GM18870 (cell line): ENCODE measurements around the gene PLXNA4.

Experiments used
- ATAC-seq: cut with Tn5 transposase; IDR thresholded peaks from one replicate; pipeline ENCODE4 v1.9.1; 2021; ENCODE audit warnings: moderate library complexity; ENCODE audit not compliant: unreplicated experiment

PLXNA4 gene

DNA sequence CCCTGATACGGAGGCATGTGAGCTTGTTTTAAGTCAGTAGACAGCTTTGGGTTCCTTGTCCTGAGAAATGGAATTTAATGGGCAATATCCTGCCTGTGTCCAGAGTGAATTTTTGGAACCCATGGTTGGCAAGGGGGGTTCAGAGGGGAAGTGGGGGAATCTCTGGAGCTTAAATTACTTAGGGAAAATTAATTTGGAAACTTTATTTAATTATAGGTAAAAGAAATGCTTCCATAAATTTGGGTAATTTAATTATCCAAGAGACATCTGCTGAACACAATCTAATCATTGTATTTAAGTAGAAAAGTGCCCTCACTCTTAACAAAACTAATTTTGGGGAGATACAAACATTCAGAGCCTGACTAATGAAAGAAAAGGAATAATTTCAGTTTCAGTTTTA lies 99.7 kb downstream of the PLXNA4 start:
- no peak for ATAC-seq

DNA sequence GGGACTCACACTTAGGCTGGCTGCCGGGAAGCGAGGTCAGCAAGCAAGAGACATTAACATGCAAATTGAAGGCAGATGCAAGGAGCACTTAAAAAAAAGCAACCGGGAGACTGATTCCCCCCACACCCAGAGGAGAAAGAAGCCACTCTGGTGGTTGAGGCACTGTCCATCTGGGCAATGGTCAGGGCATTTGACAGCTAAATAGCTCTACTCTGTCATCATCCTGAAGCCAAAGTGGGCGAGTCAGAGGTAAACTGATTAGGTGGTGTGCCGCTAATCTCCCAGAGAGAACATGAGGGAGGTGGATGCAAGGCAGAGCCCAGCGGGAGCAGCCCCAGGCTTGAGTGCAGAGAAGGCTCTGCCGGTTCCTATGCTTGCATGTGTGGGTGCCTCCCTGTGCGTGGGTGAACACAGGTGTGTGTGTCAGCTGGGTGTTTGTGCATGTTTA lies 100.6 kb downstream of the PLXNA4 start:
- ATAC-seq = no peak

DNA sequence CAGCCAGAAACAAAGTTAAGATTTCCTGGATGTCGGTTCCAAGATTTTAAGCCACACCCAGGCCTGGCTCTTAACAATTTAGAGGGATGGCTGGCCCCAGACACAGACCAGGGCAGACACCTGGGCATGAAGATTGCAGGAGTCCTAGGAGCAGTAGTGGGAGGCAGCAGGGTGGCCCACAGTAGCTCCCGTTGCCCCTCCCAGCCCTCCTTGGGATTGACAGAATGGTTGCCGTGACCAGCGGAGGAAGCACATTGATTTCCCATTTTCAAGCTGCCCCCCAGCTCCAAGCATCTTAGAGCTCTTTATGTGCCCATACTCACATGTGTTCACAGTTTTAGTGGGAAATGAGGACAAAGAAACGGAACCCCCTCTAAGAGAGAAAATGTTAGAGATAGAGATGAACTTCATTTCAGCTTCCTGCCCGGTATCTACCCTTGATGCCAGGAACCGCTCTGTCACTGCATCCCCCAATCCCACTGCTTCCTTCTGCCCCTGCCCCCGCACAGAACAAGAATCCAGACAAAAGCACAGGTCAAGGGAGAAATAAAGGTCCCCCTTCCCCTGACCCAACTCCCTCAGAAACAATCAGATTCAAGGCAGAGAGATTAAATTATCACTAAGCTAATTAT lies 101.1 kb downstream of the PLXNA4 start:
- ATAC-seq = no peak

- ATAC-seq = no peak
These were observed 103.7 kb downstream of the PLXNA4 start for GRCh38 chr7:132472463-132473120.

DNA sequence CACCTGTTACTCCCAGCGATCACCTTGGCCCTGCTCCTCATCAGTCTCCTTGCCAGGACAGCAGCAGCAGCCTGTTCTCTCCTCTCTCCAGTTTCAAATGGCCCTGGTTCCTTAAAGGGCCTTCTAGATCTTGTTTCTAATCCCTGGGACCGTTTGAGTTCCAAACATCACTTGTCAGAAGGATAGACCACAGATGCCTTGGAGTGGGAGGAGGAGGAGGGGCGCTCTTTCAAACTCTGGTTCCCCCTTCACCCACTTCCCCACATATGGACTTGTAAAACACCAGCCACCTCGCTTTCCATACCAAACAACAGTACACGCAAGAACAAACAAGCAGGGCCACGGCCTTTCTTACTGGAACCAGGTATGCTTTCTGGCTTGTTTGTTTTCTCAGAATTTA lies 104.8 kb downstream of the PLXNA4 start:
- no peak for ATAC-seq

GRCh38 chr7:132469681-132470080 lies 106.6 kb downstream of the PLXNA4 start:
- ATAC-seq = no peak

DNA sequence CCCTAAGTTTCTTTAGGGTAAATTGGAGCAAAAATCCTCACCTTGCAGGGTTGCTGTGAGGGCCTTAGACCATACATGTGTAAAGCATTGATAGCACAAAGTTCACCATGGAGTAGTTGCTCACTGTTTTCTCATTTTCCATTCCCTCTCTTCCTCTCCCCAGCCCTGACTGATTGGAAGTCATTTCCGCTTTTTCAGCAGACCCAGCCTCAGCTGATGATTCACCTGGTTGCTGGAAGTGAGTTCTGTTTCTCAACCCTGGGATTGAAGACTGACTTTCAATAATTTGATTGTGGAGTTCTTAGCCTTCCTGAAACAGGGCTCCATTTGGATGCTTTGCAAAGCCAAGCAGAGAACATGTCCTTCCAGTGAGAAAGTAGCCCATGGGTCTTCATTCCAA lies 107.0 kb downstream of the PLXNA4 start:
- no peak for ATAC-seq

DNA sequence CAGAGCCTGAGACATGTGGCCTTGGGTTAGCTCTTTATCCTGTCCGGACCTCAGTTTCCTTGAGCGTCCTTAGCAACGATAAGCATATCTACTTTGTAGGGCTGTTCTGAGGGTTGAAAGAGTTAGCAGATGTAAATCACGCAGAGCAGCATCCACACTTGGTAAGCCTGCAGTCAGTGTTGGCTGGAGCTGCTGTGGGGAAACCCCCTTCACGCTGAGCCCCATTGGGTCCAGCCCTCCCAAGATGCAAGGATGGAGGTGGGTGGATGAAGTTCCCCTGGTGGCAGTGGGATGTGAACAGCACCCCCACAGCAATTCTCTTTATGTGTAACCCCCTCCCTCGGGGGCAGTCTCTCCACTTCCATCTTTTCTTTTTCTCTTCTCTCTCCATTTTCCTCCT lies 109.9 kb downstream of the PLXNA4 start:
- ATAC-seq = no peak

- no peak for ATAC-seq
These were observed 110.8 kb downstream of the PLXNA4 start for GRCh38 chr7:132465516-132465915.

DNA sequence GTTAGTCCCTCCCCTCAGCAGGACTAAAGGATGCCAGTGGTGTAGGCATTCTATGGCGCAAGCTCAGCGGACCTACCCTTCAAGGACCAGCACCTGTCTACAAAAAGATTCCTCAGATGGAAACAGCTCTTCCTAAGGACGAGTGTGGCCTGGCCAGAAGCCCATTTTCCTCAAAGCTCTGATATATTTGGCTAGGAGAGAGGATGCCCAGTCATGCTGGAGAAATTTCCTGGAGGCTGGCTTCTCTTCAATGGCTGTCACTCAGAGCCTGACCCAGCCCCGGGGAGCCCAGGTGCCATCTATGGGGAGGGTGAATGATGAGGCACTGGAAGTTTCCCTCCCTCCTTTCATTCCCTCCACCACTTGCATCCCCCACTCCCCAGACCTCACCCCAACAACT lies 111.5 kb downstream of the PLXNA4 start:
- no peak for ATAC-seq

DNA sequence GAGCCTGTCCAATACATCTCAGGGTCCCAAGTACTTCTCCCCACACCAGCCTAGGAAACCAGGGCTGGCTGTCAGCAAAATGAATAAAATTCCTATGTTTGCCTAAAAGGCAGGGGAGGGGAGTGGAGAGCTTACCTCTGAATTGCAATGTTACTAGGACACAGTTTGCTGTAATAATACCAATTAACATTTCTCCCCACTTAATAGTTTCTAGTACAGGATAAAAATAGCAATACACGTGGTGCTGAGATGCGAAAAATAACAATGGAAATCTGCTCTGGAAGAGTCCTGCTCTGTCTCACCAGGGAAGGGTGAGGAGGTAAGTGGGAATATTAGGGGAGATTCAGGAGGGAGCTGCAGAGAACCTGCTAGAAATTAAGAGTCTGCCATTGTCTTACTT lies 112.3 kb downstream of the PLXNA4 start:
- no peak for ATAC-seq

DNA sequence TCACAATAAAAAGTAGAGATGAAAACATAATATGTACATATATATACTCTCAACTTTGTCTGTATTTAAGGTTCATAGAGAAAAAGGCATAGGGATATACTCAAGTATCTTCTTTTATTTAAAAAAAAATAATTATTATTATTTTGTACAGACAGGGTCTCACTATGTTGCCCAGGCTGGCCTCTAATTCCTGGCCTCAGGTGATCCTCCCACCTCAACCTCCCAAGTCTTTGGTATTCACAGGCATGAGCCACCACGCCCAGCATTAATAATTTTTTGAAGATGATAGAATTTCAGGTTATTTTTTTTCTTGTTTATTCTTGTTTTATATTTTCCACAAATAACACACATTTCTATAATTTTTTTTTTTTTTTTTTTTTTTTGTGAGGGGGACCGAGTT lies 113.8 kb downstream of the PLXNA4 start:
- ATAC-seq = no peak

GRCh38 chr7:132461032-132461592 lies 115.2 kb downstream of the PLXNA4 start:
- ATAC-seq = no peak

DNA sequence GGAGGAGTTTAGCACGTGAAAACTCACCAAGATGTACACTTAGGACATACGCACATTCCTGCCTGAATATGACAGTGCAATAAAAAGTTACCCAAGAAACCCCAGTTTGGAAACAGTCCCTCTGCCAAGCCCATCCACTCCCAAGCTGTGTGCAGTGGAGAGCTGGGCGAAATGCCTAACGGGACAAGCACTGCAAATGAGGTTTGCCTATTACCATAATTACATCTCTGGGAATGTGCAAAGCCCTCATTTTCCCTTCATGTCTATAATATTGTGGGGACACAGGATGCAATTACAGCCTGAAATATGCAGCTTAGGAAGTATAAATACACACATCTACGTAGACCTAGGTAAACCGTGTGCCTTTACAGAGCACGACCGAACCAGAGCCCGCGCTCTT lies 117.5 kb downstream of the PLXNA4 start:
- ATAC-seq = no peak

DNA sequence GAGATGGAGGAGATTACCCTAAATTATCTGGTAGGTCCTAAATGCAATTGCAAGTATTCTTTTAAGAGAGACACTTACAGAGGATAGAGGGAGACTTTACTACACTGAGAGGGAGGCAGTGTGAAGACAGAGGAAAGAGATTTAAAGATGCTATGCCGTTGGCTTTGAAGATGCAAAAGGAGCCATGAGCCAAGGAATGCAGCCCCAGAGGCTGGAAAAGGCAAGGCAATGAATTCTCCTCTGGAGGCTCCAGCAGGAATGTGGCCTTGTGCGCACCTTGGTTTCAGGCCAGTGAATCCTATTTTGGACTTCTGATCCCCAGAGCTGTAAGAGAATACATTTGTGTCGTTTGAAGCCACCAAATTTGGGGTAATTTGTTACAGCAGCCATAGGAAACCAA lies 118.6 kb downstream of the PLXNA4 start:
- no peak for ATAC-seq

DNA sequence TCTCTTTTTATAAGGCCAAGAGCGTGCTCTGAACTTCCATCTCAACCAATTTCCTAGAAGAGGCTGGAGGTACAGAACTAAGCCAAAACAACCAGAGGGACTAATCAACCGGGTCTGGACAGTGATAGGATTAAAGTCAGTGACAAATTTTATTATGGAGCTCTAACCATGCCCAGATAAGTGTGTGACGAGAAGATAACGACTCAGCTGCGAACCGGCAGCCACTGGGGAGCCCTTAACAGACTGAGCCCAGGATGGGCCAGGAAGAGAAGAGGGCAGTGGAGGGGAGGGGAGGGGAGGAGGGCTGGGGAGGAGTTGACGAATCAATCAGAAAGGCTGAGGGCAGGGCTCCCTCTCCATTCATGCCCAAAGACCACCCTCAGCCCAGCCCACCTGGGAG lies 119.9 kb downstream of the PLXNA4 start:
- ATAC-seq = no peak

DNA sequence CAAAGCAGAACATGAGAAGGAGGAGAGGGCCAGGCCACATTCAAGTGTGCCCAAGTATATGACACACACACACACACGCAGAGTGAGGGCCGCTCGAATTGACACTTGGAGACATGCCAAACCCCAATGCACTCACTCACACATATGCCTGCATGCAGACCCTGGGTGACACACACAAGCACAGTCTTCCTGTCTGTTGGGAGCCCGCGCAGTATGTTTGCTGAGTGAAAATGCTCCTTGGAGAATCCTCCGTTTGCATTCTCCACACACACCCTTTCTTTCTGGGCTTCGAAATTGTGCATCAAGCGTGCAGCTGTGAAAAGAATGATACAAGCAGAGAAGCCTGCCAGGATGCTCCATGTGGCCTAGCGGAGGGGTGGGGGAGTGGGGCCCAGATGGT lies 120.9 kb downstream of the PLXNA4 start:
- no peak for ATAC-seq

DNA sequence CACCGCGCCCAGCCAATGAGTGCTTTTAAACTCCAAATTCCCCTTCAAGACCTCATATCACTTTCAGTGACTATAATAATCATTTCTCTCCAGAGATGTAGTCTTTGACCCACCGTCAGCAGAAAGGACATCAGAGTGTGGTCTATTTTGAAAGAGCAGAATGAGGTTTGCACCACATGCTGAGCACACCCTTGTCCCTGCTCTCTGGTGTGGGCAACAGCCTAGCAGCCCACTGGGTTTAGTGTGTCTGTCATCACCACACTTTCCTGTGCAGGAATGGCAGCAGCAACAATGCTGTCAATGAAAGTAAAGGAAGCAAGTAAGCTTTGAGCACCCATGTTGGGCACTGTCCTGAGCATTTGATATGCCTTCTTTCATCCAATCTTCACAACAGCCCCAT lies 122.4 kb downstream of the PLXNA4 start:
- no peak for ATAC-seq

DNA sequence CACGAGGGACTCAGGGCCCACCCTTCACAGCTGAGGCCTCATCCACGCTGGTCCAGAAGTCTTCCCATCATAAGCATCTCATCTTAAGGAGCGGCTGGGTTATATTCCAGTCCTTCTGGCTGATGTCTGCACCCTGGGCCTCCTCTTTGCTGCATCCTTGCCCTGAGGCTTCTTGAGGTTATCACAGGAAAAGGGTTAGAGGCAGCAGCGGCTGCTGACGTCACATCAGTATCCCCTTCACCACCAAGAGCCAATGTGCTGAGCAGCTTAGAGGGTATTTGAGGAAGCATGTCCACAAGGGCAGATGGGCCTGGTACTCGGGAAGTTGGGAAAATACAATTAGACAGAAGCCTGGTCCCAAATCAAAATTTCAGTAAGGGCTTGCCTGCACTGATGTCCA lies 125.1 kb downstream of the PLXNA4 start:
- ATAC-seq = no peak

DNA sequence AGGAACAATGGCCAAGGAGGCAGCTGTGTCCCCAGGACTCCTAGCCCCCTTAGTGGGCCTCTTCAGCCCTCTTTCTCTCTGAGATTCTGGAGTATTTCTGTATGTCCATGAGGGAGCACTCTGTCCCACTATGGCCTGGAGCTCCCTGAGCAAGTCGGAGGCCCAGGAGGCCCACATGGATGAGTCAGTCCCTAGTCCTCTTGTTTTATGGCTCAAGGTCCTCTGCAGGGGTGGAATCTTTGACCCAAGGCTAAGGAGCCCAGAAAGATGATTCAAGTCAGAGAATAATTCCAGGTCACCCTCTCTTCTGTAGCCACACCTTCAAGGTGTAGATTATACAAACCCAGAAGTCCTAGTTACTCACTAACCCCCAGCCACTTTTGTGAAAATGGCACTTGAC lies 125.6 kb downstream of the PLXNA4 start:
- no peak for ATAC-seq

- no peak for ATAC-seq
These were observed 126.1 kb downstream of the PLXNA4 start for GRCh38 chr7:132450188-132450587.

- no peak for ATAC-seq
These were observed 129.5 kb downstream of the PLXNA4 start for GRCh38 chr7:132446666-132447278.
